Measurements from ENCODE around the gene KRTAP12-1. TPM values are rescaled to one million over a fixed set of nuclear protein-coding genes. Genes with fewer than 3 reads are reported as not detected.

Gene KRTAP12-1
- total and polyA plus RNA-seq, 2 of the 8 experiments (the other 6 are each of a cell fraction or from before 2014, with no cell fraction given): 0.50 to 0.73 TPM

- no peaks in the 10 kb centered on the region; a peak in 1 of 4 replicates for H3K79me2 ChIP-seq (ENCODE audit: control insufficient read depth in 1 of 2, insufficient read depth in 2 of 2, low read length in 2 of 2)
- no peak overlapping the region for H3K18ac ChIP-seq (ENCODE audit: extremely low read depth, low read length)
- peaks cover 4% of the 10 kb centered on the region in 2 experiments; a peak in 2 of 4 replicates for H3K9me3 ChIP-seq (ENCODE audit: insufficient read depth in 2 of 2, low read depth in 1 of 2, low read length in 1 of 2)
- no peak overlapping the region for H2BK5ac ChIP-seq (ENCODE audit: low read depth, low read length)
- H3K27ac ChIP-seq (ENCODE audit: low read depth, low read length): no peak overlapping the region
- H3K4me1 ChIP-seq (replicated peaks in 1 of 4; ENCODE audit: control insufficient read depth in 3 of 4, insufficient read depth in 4 of 4, low read length in 3 of 4): peaks cover 0 to 8% (median 0%) of the 10 kb centered on the region in 4 experiments; a peak in 2 of 7 replicates
- H3K4me2 ChIP-seq (ENCODE audit: insufficient read depth in 1 of 2, low read depth in 2 of 2, low read length in 2 of 2): no peak overlapping the region
- no peak for FAIRE-seq
- H4K91ac ChIP-seq (replicated peaks; ENCODE audit: insufficient read length, low read length): no peak overlapping the region
- H3K9ac ChIP-seq (replicated peaks in 1 of 4; ENCODE audit: extremely low read depth in 1 of 4, low read depth in 3 of 4, low read length in 3 of 4): no peak overlapping the region
- H3K23ac ChIP-seq (ENCODE audit: insufficient read length): no peak overlapping the region
- no peaks in the 10 kb centered on the region for H3K79me1 ChIP-seq (ENCODE audit: low read depth, low read length)
- WGBS, 2 experiments (ENCODE audit: extremely low coverage in 1 of 2, insufficient coverage in 1 of 2, insufficient read length in 1 of 2, insufficient replicate concordance in 2 of 2, low coverage in 1 of 2, low lambda C conversion rate in 2 of 2, missing lambda C conversion rate in 1 of 2): 91% methylated on average over 5 of the region's 5 CpGs; no CpG with 5 or more reads in 1 of the 2 experiments
- no peak overlapping the region for H2AK5ac ChIP-seq (ENCODE audit: low read depth, low read length)
- H2BK15ac ChIP-seq (ENCODE audit: low read length): no peak overlapping the region
- H4K5ac ChIP-seq (ENCODE audit: insufficient read length, low read depth, low read length): no peak overlapping the region
- no peak overlapping the region for H2BK20ac ChIP-seq (ENCODE audit: low read length)
- no peak overlapping the region for H2BK120ac ChIP-seq (replicated peaks; ENCODE audit: low read depth, low read length)
- H3K27me3 ChIP-seq (replicated peaks in 1 of 4; ENCODE audit: control insufficient read depth in 3 of 4, extremely low read depth in 1 of 4, insufficient read depth in 3 of 4, low read length in 3 of 4): no peaks in the 10 kb centered on the region
- no peak overlapping the region for H3K56ac ChIP-seq (replicated peaks; ENCODE audit: insufficient read length, low read depth, low read length)
- CTCF ChIA-PET (ENCODE audit: partially characterized antibody): interaction anchor here (0.9 kb wide), 1 partner anchor 14 kb away, joined by 3 read pairs; no protein-coding TSS in a partner anchor
- H3K4ac ChIP-seq (replicated peaks; ENCODE audit: insufficient read length, low read depth, low read length): peak overlapping the region; percentile 44
- no peaks in the 10 kb centered on the region for H4K20me1 ChIP-seq (replicated peaks in 1 of 2; ENCODE audit: control insufficient read depth in 1 of 2, insufficient read depth in 2 of 2, low read length in 2 of 2)
- no peak overlapping the region for H3K4me3 ChIP-seq (ENCODE audit: extremely low read depth in 1 of 4, insufficient read depth in 2 of 4, low read depth in 3 of 4, low read length in 4 of 4)
- H3K14ac ChIP-seq (ENCODE audit: insufficient read length): no peak overlapping the region
- POLR2A ChIA-PET (ENCODE audit: partially characterized antibody): interaction anchor here (1.5 kb wide), 1 partner anchor 8 kb away, joined by 4 read pairs; no protein-coding TSS in a partner anchor
- H2BK12ac ChIP-seq (ENCODE audit: low read depth, low read length): no peak overlapping the region
- H4K8ac ChIP-seq (ENCODE audit: extremely low read depth, insufficient read depth, low read length): no peak overlapping the region
- no peak for DNase-seq (ENCODE audit: low read depth in 1 of 2, low spot score in 2 of 2)
- H2AFZ ChIP-seq (ENCODE audit: low read length): no peak overlapping the region
- no peaks in the 10 kb centered on the region for H3K23me2 ChIP-seq (ENCODE audit: low read depth, low read length)
- no peaks in the 10 kb centered on the region for H3K36me3 ChIP-seq (ENCODE audit: control insufficient read depth in 2 of 4, insufficient read depth in 4 of 4, low read length in 3 of 4)
- TF ChIP-seq BCL11A (IDR thresholded peaks at IDR 0.05; ENCODE audit: low read depth in 2 of 2, low read length in 2 of 2) (no peak), EZH2 (IDR thresholded peaks at IDR 0.05; ENCODE audit: low read depth, low read length, severe bottlenecking) (no peak), SRF (IDR thresholded peaks at IDR 0.05; ENCODE audit: low read depth, low read length) (no peak)
These were observed 17.3 kb downstream of the KRTAP12-1 start for GRCh38 chr21:44664691-44665090.

Data from H1 (cell line).